A549 (cell line): ENCODE data around the gene OR10J1.

Experiments
- CEBPB ChIP-seq, 2 experiments: fragments of >200 bp in 1 of 2; sonication (Bioruptor Twin) in 1 of 2; formaldehyde crosslinking in 1 of 2; IDR thresholded peaks; 2 replicates each; pipeline ENCODE4 v1.6.1; 2012 to 2016
- CHD2 ChIP-seq: fragments of 150-350 bp; IDR thresholded peaks from 2 replicates; pipeline ENCODE4 v1.6.1; 2014; ENCODE audit warnings: low read length; ENCODE audit not compliant: partially characterized antibody
- CHD4 ChIP-seq: fragments of 200-600 bp; sonication (generic); IDR thresholded peaks from 2 replicates; pipeline ENCODE4 v1.6.1; 2016; ENCODE audit warnings: antibody characterized with exemption, mild to moderate bottlenecking, borderline replicate concordance
- EHMT2 ChIP-seq: fragments of 200-600 bp; sonication (generic); IDR thresholded peaks from 2 replicates; pipeline ENCODE4 v1.6.1; 2016; ENCODE audit warnings: antibody characterized with exemption, low read depth, mild to moderate bottlenecking, moderate library complexity
- EP300 ChIP-seq, 2 experiments: fragments of >200 bp; sonication (Bioruptor Twin); formaldehyde crosslinking; IDR thresholded peaks; 2 replicates in 1 of 2; 3 replicates in 1 of 2; pipeline ENCODE4 v1.6.1; 2016 to 2017
- JUN ChIP-seq, 2 experiments: fragments of >200 bp; sonication (Bioruptor Twin); formaldehyde crosslinking; IDR thresholded peaks; 2 replicates in 1 of 2; 3 replicates in 1 of 2; pipeline ENCODE4 v1.6.1; 2016 to 2017
- MYC ChIP-seq: IDR thresholded peaks from 2 replicates; pipeline ENCODE4 v1.6.1; 2012; ENCODE audit warnings: mild to moderate bottlenecking, inconsistent platforms, low read length, improper control_type of control experiment, borderline replicate concordance
- NFE2L2 ChIP-seq: fragments of 150-350 bp; conservative IDR thresholded peaks from 2 replicates; pipeline ENCODE4 v1.6.1; 2014; ENCODE audit warnings: low read length
- PHF8 ChIP-seq: fragments of 200-600 bp; sonication (generic); IDR thresholded peaks from 2 replicates; pipeline ENCODE4 v1.6.1; 2016; ENCODE audit warnings: low read depth, mild to moderate bottlenecking, antibody characterized with exemption, moderate library complexity, borderline replicate concordance
- POLR2A ChIP-seq: IDR thresholded peaks from 2 replicates; pipeline ENCODE4 v1.6.1; 2012; ENCODE audit warnings: mild to moderate bottlenecking, low read length
- RAD21 ChIP-seq, 2 experiments: fragments of >200 bp in 1 of 2; sonication (Bioruptor Twin) in 1 of 2; formaldehyde crosslinking in 1 of 2; IDR thresholded peaks in 1 of 2; conservative IDR thresholded peaks in 1 of 2; 2 replicates in 1 of 2; 3 replicates in 1 of 2; pipeline ENCODE4 v1.6.1; 2012 to 2018; ENCODE audit warnings: inconsistent platforms in 1 of 2
- TF ChIP-seq, protein P1 (sequence below): fragments of >200 bp; sonication (Bioruptor Twin); formaldehyde crosslinking; IDR thresholded peaks from 3 replicates; pipeline ENCODE4 v1.5.1; 2016
- TF ChIP-seq, protein P2 (sequence below): fragments of 450-650 bp; IDR thresholded peaks from 2 replicates; pipeline ENCODE4 v1.6.1; 2014; ENCODE audit warnings: antibody characterized with exemption
- TF ChIP-seq, protein P3 (sequence below): fragments of 200-600 bp; sonication (generic); IDR thresholded peaks from 2 replicates; pipeline ENCODE4 v1.6.1; 2016; ENCODE audit warnings: antibody characterized with exemption, mild to moderate bottlenecking, moderate library complexity

DNA sequence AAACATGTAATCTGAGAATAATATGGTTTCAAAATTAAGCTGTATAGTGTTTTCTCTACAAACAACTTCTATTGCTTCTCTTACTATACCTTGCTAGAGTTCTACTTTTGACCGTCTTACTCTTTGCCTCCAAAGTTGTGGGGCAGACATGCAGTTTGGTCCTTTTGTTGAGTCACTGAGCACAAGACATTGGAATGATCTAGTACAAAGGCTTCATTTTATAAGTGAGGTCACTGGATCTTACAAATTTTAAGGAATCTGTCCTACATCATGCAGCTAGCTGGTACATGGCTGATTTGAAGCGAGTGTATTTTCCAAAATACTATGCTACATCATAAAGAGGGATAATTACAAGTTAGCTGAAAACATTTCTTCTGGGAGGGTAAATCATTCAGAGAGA lies 28.8 kb downstream of the OR10J1 start:
- TF ChIP-seq, protein P1, sequence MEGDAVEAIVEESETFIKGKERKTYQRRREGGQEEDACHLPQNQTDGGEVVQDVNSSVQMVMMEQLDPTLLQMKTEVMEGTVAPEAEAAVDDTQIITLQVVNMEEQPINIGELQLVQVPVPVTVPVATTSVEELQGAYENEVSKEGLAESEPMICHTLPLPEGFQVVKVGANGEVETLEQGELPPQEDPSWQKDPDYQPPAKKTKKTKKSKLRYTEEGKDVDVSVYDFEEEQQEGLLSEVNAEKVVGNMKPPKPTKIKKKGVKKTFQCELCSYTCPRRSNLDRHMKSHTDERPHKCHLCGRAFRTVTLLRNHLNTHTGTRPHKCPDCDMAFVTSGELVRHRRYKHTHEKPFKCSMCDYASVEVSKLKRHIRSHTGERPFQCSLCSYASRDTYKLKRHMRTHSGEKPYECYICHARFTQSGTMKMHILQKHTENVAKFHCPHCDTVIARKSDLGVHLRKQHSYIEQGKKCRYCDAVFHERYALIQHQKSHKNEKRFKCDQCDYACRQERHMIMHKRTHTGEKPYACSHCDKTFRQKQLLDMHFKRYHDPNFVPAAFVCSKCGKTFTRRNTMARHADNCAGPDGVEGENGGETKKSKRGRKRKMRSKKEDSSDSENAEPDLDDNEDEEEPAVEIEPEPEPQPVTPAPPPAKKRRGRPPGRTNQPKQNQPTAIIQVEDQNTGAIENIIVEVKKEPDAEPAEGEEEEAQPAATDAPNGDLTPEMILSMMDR = no peak
- TF ChIP-seq POLR2A (no peak), RAD21 (conservative IDR thresholded peaks at IDR 0.05 in 1 of 2, IDR thresholded peaks at IDR 0.05 in 1 of 2) (no peak), EP300 (IDR thresholded peaks at IDR 0.05) (no peak), CHD2 (no peak), EHMT2 (no peak), NFE2L2 (no peak), CHD4 (no peak), PHF8 (no peak), JUN (IDR thresholded peaks at IDR 0.05) (no peak), MYC (no peak), CEBPB (IDR thresholded peaks at IDR 0.05) (no peak)
- TF ChIP-seq, protein P2, sequence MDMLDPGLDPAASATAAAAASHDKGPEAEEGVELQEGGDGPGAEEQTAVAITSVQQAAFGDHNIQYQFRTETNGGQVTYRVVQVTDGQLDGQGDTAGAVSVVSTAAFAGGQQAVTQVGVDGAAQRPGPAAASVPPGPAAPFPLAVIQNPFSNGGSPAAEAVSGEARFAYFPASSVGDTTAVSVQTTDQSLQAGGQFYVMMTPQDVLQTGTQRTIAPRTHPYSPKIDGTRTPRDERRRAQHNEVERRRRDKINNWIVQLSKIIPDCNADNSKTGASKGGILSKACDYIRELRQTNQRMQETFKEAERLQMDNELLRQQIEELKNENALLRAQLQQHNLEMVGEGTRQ = no peak
- TF ChIP-seq, protein P3, sequence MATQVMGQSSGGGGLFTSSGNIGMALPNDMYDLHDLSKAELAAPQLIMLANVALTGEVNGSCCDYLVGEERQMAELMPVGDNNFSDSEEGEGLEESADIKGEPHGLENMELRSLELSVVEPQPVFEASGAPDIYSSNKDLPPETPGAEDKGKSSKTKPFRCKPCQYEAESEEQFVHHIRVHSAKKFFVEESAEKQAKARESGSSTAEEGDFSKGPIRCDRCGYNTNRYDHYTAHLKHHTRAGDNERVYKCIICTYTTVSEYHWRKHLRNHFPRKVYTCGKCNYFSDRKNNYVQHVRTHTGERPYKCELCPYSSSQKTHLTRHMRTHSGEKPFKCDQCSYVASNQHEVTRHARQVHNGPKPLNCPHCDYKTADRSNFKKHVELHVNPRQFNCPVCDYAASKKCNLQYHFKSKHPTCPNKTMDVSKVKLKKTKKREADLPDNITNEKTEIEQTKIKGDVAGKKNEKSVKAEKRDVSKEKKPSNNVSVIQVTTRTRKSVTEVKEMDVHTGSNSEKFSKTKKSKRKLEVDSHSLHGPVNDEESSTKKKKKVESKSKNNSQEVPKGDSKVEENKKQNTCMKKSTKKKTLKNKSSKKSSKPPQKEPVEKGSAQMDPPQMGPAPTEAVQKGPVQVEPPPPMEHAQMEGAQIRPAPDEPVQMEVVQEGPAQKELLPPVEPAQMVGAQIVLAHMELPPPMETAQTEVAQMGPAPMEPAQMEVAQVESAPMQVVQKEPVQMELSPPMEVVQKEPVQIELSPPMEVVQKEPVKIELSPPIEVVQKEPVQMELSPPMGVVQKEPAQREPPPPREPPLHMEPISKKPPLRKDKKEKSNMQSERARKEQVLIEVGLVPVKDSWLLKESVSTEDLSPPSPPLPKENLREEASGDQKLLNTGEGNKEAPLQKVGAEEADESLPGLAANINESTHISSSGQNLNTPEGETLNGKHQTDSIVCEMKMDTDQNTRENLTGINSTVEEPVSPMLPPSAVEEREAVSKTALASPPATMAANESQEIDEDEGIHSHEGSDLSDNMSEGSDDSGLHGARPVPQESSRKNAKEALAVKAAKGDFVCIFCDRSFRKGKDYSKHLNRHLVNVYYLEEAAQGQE = no peak
